SW480 (cell line): ENCODE results near the gene GOLGA8N.
"Not testable (repeated sequence)": the region's sequence is repeated elsewhere in the genome, so short reads cannot be mapped to it uniquely, and the experiment has no call there.

Experiments
- DNase-seq: peaks from one replicate; pipeline ENCODE4 v3.0.0-alpha.2; 2016; ENCODE audit warnings: low spot score

The GOLGA8N gene

DNA sequence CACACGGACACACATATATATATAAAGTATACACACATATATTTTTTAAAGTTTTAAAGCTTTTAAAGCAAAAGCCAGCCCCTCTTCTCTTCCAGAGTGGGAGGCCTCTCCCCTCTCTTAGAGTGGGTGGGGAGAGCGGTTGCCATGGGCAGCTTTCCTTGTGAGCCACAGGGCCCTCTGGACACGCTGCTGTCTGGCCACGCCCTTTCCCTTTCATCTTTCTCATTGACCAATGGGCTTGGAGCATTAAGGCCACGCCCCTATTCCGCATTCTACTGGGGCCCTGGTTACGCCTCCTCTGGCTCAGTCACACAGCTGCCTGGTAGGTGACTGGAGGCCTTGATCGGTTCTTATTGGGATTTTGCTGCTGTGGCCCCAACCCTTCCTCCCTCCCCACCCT, at the start of gene GOLGA8N:
GOLGA8N (plus strand) TSS at position 306 of the 400 bp plus-strand sequence.
- DNase-seq = not testable (repeated sequence)

DNA sequence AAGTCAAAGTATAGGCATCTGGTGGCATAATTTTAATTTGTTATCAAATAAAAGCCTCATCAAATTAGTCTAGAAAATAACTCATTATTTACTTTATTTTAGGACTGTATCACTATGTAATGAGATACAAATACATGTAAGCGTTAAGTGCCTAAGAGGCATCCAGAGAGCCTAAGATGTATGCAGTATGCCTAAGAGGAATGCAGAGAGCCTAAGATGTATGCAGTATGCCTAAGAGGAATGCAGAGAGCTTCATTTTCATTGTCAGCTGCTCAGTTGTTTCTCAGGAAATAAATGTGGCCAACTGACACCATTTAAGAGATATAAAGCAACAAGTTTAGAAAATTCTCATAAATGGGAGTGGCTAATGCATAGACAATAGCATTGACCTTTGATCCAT, 49.8 kb upstream of the GOLGA8N start:
- not testable (repeated sequence) for DNase-seq

DNA sequence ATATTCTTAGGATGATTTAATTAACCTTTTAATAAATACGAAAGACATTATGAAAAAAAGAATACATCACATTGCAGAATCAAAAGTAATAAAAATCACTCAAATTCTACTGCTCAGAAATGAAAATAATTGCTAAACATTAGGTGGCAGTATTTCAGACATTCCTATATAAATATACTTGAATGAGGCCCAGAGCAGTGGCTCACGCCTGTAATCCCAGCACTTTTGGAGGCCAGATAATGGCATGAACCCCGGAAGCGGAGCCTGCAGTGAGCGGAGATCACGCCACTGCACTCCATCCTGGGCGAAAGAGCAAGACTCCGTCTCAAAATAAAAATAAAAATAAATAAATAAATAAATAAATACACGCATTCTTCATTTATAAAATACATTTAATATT, 48.1 kb upstream of the GOLGA8N start:
- DNase-seq = not testable (repeated sequence)

DNA sequence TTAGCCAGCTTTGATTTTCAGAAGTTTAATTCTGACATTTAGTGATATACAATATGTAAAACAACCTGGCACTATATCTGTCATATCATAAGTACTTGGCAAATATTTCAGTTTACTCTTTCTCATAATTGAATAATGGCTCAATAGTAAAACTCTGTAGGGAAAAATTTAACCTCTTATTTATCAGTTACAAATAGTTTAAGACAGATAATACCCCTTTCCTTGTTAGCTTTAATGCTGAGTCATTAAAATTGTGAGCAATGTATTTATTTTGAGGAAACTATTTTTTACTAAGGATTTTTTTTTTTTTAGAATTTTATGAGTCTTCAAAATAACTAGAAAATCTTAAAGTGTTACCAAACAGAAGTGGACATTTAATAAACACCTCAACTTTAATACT, 38.7 kb upstream of the GOLGA8N start:
- not testable (repeated sequence) for DNase-seq

DNA sequence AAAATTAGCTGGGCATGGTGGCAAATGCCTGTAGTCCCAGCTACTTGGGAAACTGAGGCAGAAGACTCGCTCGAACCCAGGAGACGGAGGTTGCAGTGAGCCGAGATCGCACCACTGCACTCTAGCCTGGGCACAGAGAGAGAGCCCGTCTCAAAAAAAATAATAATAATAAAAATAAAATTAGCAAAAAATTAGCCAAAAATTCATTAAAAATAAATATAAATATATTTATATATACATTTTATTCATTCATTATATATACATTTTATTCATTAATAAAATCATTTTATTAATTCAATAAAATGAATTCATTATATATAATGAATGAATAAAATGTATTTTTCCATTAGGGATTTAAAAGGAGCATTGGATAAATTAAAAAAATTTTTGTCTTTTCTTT, 31.1 kb upstream of the GOLGA8N start:
- not testable (repeated sequence) for DNase-seq

DNA sequence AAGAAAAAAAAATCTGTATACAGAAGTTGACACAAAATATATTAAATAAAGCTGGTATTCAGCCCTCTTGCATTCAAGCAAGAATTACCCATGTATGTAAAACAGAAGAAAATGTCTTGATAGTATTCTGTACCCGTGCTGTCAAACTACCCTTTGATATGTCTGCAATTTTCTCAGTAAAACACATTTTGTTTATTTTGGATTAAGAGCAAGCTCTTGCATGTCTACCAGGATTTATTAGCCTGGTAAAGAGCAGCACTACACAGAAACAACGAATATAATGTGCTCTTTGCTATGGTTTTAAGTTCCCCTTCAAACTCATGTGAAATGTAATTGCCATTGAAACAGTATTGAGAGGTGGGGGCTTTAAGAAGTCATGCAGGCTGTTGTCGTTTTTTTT, 24.3 kb upstream of the GOLGA8N start:
- not testable (repeated sequence) for DNase-seq

DNA sequence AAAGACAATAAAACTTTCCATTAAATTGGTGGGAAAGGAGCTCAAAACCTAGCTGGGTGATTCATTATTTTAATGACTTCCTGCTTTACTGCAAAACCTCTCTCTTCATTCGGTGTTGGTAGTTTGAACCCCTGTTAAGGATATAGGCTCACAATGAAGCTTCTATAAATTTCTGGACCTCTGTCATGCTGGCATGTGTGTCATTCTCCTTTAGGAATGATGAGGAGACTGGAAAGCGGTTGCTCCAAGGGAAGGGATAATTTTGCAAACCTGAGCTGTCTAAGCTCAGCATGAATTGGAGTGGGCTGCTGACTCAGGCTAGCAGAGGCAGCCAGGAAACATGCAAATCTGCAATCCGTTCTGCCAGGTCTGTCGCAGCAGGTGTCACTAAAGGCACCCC, 14.8 kb upstream of the GOLGA8N start:
- not testable (repeated sequence) for DNase-seq

DNA sequence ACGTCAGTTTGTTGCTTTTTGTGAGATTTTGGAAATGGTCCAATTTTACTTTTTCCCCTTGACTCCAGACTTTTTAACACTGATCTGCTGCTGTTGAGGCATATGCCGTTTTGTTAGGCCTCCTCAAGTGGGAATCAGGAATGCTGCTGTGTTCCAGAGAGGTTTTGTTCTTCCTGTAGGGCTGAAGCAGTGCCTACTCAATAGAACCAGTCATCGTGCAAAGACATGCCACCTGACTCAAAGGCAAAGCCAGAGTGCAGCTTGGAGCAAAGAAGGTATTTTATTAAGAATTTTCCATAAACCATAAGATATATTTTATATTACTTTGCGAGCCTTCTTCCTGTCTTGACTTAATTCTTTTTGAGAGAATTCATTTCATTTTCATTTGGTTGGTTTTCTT, 7.4 kb upstream of the GOLGA8N start:
- not testable (repeated sequence) for DNase-seq

DNA sequence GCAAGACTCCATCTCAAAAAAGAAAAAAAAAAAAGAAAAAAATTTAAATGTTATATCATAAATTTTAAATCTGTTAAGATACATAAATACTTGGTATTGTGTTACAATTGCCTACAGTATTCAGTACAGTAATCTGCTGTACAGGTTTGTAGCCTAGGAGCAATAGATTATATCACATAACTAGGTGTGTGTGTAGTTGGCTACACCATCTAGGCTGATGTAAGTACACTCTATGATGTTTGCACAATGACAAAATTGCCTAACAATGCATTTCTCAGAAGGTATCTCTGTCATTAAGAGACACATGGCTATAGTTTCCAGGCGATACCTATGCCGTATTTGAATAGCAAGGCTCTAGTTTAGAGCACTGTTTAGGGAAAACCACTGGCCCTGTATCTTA, 16.3 kb downstream of the GOLGA8N start:
- DNase-seq = not testable (repeated sequence)

DNA sequence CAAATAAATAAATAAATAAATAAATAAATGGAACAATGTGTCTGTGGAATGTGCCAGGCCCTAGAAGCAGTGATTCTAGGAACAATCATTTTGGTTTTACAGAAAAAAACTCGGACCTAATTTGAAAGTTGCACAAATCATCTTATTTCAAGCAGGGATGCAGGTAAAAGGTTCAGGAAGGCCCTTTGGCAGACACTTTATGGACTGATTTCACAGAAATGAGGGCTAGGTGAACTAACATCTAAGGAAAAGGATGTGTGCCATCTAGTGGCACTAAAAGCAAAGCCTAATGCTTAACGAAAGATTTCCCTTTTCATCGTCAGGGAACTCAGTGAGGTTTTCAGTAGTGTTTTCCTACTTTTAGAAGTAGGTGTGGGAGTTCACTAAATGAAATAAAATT, 17.5 kb downstream of the GOLGA8N start:
- DNase-seq = peak; percentile 46

DNA sequence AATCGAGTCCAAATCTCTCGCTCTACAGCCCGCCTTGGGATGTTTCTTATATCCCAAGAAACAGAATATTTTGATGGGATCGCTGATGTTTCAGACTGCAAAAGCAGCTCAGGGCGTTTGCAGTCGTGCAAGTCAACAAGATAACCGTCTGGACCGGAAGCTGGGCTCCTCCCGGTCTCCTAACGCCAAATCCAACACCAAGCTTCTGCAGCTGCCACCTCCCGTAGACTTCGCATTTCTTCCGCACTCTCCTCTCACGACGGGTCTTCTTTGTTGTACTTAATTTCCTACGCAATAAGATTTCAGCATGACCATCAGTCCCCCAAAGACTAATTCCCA, 21.4 kb downstream of the GOLGA8N start:
- not testable (repeated sequence) for DNase-seq

DNA sequence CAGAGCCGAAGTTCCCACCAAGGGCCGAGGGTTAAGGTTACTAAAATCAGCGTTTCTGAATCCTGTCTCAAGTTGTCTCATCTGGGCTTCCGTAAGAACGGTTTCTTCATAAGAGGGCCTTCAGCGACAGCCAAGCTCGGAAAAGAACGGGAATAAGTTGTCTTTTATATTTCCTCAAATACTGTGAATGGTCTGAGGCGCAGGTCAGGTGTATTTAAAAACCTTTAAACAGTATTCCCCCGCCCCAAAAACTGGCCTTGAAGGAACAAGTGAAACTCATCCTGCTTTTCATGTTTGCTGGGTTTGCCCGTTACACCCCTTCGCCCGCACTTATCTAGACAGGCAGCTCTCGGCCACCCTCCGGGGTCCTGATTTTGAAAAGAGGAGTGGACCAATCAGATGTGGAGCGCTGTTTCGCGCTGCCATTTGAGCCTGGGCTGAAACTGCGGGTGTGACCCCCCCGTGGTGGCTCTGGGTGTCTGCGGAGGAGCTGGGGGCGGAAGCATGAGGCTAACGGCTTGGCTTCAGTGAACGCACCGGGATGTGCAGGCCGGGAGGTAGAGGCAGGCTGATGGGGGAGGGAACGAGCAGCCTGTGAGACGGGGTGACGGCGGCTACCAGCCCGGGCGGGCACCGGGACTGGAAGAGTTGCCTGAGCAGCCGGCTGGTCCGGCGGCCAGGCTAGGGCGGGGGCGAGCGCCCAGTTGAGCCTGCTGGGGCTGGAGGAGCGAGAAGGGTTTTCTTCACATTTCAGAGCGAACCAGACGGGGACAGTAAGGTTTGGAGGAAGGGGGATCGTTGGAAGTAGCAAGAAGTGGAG, 22.0 kb downstream of the GOLGA8N start, which contains the start of gene ARHGAP11A:
ARHGAP11A (plus strand) TSS at position 454 of the 820 bp plus-strand sequence. CDS start 708 bp downstream, outside the sequence.
- DNase-seq = peak; percentile 48

DNA sequence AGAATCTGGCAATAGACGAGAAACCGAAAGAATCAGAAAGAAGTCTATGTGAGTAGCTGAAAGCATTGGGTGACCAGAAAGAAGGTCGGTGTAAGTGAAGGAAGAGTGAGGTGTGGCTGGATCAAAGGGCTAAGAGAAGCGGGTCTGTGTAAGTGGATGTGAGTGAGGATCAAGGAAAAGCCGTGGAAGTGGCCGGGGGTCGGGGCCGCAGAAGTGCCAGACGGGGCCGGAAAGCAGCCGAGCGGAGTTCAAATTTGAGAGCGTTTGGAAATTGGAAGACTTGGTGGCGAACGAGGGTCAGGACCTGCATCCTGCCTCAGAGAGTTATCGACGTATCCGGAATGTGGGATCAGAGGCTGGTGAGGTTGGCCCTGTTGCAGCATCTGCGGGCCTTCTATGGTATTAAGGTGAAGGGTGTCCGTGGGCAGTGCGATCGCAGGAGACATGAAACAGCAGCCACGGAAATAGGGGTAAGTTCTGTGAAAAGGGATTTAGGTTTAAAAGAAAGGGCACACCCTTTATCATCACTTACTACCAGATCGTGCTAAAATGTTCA, 22.7 kb downstream of the GOLGA8N start:
- peak; percentile 12 for DNase-seq

DNA sequence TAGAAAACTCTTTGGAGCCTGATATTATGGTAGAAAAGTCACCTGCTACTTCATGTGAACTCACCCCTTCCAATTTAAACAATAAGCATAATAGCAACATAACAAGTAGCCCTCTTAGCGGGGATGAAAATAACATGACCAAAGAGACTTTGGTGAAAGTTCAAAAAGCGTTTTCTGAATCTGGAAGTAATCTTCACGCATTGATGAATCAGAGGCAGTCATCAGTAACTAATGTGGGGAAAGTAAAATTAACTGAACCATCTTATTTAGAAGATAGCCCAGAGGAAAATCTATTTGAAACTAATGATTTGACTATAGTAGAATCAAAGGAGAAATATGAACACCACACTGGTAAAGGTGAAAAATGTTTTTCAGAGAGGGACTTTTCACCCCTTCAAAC, 43.2 kb downstream of the GOLGA8N start:
- no peak for DNase-seq

DNA sequence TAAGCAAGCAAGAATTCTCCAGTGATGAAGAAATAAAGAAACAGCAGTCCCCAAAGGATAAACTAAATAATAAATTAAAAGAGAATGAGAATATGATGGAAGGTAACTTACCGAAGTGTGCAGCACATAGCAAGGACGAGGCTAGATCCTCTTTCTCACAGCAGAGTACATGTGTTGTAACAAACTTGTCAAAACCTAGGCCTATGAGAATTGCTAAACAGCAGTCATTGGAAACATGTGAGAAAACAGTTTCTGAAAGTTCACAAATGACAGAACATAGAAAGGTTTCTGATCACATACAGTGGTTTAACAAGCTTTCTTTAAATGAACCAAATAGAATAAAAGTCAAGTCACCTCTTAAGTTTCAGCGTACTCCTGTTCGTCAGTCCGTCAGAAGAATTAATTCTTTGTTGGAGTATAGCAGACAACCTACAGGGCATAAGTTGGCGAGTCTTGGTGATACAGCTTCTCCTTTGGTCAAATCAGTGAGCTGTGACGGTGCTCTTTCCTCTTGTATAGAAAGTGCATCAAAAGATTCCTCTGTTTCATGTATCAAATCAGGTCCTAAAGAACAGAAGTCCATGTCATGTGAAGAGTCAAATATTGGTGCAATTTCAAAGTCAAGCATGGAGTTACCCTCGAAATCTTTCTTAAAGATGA, 43.8 kb downstream of the GOLGA8N start:
- no peak for DNase-seq

DNA sequence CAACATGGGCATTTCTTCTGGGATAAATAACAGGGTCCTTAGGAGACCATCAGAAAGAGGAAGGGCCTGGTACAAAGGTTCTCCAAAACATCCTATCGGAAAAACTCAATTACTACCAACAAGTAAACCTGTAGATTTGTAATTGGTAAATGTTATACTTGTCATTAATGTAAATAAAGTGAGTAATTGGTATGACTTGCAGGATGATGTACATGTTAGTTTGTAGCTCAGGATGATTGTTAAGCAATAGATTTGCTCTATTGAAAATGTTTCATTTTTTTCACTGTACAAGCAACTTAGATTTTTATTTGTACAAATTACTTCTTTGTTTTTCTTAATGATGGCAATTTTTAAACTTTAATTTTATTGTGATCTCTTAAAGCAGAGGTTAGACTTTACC, 44.4 kb downstream of the GOLGA8N start:
- no peak for DNase-seq

DNA sequence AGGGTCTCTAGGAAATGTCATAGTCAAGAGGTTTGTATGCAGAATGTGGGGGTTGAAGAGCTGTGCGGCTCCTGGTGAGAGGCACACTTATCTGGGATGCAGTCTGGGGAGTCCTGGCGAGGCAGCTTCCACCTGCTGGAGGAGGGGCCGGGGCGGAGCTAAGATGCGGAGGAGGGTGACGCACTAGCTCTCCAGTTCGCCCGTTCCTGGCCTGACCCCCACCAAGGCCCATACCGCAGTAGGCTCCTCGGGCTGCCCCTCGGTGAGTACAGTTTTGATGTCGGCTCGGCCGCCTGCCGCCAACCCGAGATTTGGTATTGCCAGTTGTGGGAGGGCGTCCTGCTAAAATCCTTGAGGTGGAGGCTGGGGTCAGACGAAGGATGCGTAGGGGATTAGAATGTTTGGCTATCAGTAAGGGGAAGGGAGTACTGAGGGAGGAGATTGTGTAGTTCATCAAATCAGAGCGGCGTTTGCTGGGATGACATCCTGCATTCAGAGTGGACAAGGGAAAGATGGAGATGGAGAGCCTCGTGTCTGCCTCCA, 48.3 kb downstream of the GOLGA8N start, which contains the start of gene SCG5:
SCG5 (plus strand) TSS at position 194 of the 543 bp plus-strand sequence. CDS start 1,883 bp downstream, outside the sequence.
- no peak for DNase-seq

DNA sequence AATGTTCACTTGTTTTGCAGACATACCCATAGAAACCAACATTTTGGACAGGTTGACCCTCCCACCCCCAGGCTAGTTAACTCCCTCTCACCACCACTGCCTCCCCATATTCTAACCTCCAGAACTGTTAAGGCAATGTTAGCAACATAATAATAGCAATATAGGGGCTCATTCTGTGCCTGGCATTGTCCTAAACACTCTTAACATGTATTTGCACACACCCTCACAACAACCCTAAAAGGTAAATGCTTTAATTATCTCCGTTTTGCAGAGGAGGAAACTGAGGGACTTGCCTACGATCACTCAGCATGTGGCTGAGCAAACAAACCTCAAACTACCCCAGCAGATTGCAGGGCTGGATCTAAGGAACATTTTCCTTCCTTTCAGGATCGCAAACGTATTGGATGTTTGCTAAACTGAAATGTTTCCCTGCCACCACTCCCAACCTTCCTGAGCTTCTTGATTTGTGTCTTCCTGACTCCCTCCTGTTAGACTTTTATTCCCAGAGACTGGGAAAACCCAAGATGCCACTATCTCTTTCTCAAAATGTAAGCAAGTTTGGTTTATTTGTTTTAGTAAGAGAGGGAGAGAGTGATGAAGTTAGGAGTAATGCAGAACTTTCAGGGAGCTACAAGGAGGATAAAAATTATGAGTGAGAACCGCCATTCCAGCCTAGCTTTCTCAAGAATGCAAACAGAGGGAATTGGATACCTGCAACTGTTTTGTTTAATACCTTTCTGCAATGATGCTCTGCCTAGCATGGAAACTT, 49.6 kb downstream of the GOLGA8N start:
- no peak for DNase-seq

DNA sequence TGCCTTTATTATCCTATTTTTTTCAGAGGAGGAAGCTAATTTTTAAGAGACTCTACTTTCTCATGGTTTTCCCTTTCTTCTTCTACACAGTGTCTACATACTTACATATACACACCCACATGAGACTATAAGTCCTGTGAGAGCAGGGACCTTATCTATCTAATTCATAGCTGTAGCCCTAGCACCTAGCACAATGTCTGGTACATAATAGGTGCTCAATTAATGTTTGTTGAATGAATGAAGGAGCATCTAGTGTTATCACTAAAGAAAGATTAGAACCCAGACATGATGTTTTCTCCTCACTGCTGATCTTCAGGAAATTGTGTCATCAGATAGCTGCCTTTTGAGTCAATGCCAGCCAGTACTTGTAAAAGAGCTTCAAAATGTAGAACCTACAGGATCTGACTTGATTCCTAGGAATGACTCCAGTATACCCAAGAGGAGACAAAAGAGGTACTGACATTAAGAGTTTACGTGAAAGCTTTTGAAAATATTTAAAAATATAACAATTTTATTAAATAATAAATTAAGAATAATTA, 50.7 kb downstream of the GOLGA8N start:
- no peak for DNase-seq

DNA sequence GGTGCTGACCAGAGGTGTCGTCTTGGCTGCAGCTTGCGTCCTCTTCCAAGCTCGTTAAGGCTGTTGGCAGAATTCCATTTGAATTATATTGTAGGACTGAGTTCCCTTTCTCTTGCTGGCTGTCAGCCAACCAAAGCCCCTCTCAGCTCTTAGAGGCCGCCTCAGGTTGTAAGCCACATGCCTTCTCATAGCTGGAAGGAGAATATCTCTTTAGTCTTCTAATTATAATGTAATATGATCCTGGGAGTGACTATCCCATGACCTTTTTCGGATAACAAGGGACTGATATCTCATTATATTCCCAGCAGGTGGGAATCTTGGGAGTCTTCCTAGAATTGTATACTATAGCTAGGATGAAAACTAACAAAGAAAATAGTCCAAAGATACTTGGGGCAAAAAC, 53.0 kb downstream of the GOLGA8N start:
- DNase-seq = no peak

DNA sequence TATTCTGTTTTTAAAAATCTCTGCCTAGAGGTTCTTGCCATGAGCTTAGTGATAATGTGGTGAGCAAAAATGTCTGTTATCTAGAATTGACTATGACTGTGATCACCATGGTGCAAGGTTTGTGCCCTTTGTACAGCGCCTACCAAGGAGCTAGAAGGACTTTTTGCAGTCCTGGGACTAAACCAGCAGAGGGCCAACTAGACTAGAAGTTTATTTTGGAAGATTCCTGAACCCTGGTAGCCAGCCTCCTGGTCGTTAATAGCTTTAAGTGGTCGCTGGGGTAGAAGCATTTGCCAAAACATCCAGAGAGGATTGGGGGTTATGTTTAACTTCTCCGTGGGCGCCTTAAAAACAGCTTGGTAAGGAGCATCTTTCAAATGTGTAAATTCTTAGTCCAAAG, 56.1 kb downstream of the GOLGA8N start:
- DNase-seq = no peak
